ENCODE measurements around the gene C1QTNF8. TPM values are rescaled to one million over a fixed set of nuclear protein-coding genes. Genes with fewer than 3 reads are reported as not detected.

The C1QTNF8 gene
- total RNA-seq, 1 experiment from 2014 or later = not detected

GRCh38 chr16:1141716-1142115 is 45.7 kb upstream of the C1QTNF8 start:
- H3K27ac ChIP-seq = no peak overlapping the region
- no peak for TF ChIP-seq EZH2 (IDR thresholded peaks at IDR 0.05; ENCODE audit: low read depth)
- no peak for TF ChIP-seq CTCF (conservative IDR thresholded peaks at IDR 0.05)
- no peaks in the 10 kb centered on the region for H4K20me1 ChIP-seq (ENCODE audit: insufficient read depth)
- no peak overlapping the region for H2AFZ ChIP-seq
- no peak for DNase-seq
- H3K36me3 ChIP-seq (ENCODE audit: low read depth) = no peaks in the 10 kb centered on the region
- H3K79me2 ChIP-seq (ENCODE audit: low read depth) = no peaks in the 10 kb centered on the region
- intact Hi-C loops (cut with micrococcal nuclease; ENCODE audit: unreplicated experiment) = no loop called here
- no peak overlapping the region for H3K4me2 ChIP-seq
- no peaks in the 10 kb centered on the region for H3F3A ChIP-seq (ENCODE audit: insufficient read depth, low read depth)
- no peak overlapping the region for H3K4me3 ChIP-seq
- CTCF ChIA-PET = no interaction called here
- POLR2A ChIA-PET (ENCODE audit: unreplicated experiment) = no interaction called here
- peaks cover 84% of the 10 kb centered on the region for H3K27me3 ChIP-seq (ENCODE audit: insufficient read depth, low read depth)
- no peaks in the 10 kb centered on the region for H3K9me2 ChIP-seq (ENCODE audit: insufficient read depth)
- BruUV-seq (replicated peaks) = no TSS peak
- no peaks in the 10 kb centered on the region for H3K4me1 ChIP-seq (replicated peaks; ENCODE audit: insufficient read depth)
- H3K9me3 ChIP-seq (ENCODE audit: insufficient read depth, low read depth) = no peaks in the 10 kb centered on the region

- H3K4me1 ChIP-seq (replicated peaks; ENCODE audit: insufficient read depth) = no peaks in the 10 kb centered on the region
- H3F3A ChIP-seq (ENCODE audit: insufficient read depth, low read depth) = no peaks in the 10 kb centered on the region
- H3K36me3 ChIP-seq (ENCODE audit: low read depth) = no peaks in the 10 kb centered on the region
- H3K79me2 ChIP-seq (ENCODE audit: low read depth) = no peaks in the 10 kb centered on the region
- H3K9me3 ChIP-seq (ENCODE audit: insufficient read depth, low read depth) = no peaks in the 10 kb centered on the region
- TF ChIP-seq CTCF (conservative IDR thresholded peaks at IDR 0.05) (no peak), EZH2 (IDR thresholded peaks at IDR 0.05; ENCODE audit: low read depth) (no peak)
- no peaks in the 10 kb centered on the region for H3K9me2 ChIP-seq (ENCODE audit: insufficient read depth)
- intact Hi-C loops (cut with micrococcal nuclease; ENCODE audit: unreplicated experiment) = no loop called here
- H3K27me3 ChIP-seq (ENCODE audit: insufficient read depth, low read depth) = peaks cover 83% of the 10 kb centered on the region
- POLR2A ChIA-PET (ENCODE audit: unreplicated experiment) = no interaction called here
- no peak overlapping the region for H3K4me2 ChIP-seq
- H2AFZ ChIP-seq = no peak overlapping the region
- CTCF ChIA-PET = no interaction called here
- H3K4me3 ChIP-seq = no peak overlapping the region
- no TSS peak for BruUV-seq (replicated peaks)
- no peaks in the 10 kb centered on the region for H4K20me1 ChIP-seq (ENCODE audit: insufficient read depth)
- DNase-seq = no peak
- H3K27ac ChIP-seq = no peak overlapping the region
Measured at GRCh38 chr16:1141191-1141590, 45.1 kb upstream of the C1QTNF8 start.

GRCh38 chr16:1140582-1141162 is 44.6 kb upstream of the C1QTNF8 start:
- intact Hi-C loops (cut with micrococcal nuclease; ENCODE audit: unreplicated experiment) = no loop called here
- Histone ChIP-seq H3K9me3 (ENCODE audit: insufficient read depth, low read depth) (no peaks in the 10 kb centered on the region), H3K4me1 (replicated peaks; ENCODE audit: insufficient read depth) (no peaks in the 10 kb centered on the region), H3F3A (ENCODE audit: insufficient read depth, low read depth) (no peaks in the 10 kb centered on the region), H3K27me3 (ENCODE audit: insufficient read depth, low read depth) (peaks cover 83% of the 10 kb centered on the region), H3K4me3 (no peak overlapping the region), H3K36me3 (ENCODE audit: low read depth) (no peaks in the 10 kb centered on the region), H3K9me2 (ENCODE audit: insufficient read depth) (no peaks in the 10 kb centered on the region), H2AFZ (no peak overlapping the region), H3K27ac (no peak overlapping the region), H4K20me1 (ENCODE audit: insufficient read depth) (no peaks in the 10 kb centered on the region), H3K79me2 (ENCODE audit: low read depth) (no peaks in the 10 kb centered on the region), H3K4me2 (no peak overlapping the region)
- CTCF ChIA-PET = no interaction called here
- no peak for TF ChIP-seq EZH2 (IDR thresholded peaks at IDR 0.05; ENCODE audit: low read depth)
- POLR2A ChIA-PET (ENCODE audit: unreplicated experiment) = no interaction called here
- DNase-seq = no peak
- no TSS peak for BruUV-seq (replicated peaks)

- no peak overlapping the region for H2AFZ ChIP-seq
- H3K27me3 ChIP-seq (ENCODE audit: insufficient read depth, low read depth) = peaks cover 81% of the 10 kb centered on the region
- no peaks in the 10 kb centered on the region for H3K4me1 ChIP-seq (replicated peaks; ENCODE audit: insufficient read depth)
- no peak for DNase-seq
- POLR2A ChIA-PET (ENCODE audit: unreplicated experiment) = no interaction called here
- no TSS peak for BruUV-seq (replicated peaks)
- TF ChIP-seq CTCF (conservative IDR thresholded peaks at IDR 0.05) (no peak), EZH2 (IDR thresholded peaks at IDR 0.05; ENCODE audit: low read depth) (no peak)
- no peak overlapping the region for H3K27ac ChIP-seq
- H4K20me1 ChIP-seq (ENCODE audit: insufficient read depth) = no peaks in the 10 kb centered on the region
- H3K79me2 ChIP-seq (ENCODE audit: low read depth) = no peaks in the 10 kb centered on the region
- CTCF ChIA-PET = no interaction called here
- H3K4me2 ChIP-seq = no peak overlapping the region
- no peak overlapping the region for H3K4me3 ChIP-seq
- H3K36me3 ChIP-seq (ENCODE audit: low read depth) = no peaks in the 10 kb centered on the region
- no peaks in the 10 kb centered on the region for H3F3A ChIP-seq (ENCODE audit: insufficient read depth, low read depth)
- intact Hi-C loops (cut with micrococcal nuclease; ENCODE audit: unreplicated experiment) = no loop called here
- H3K9me2 ChIP-seq (ENCODE audit: insufficient read depth) = no peaks in the 10 kb centered on the region
- no peaks in the 10 kb centered on the region for H3K9me3 ChIP-seq (ENCODE audit: insufficient read depth, low read depth)
Measured at GRCh38 chr16:1137604-1138003, 41.6 kb upstream of the C1QTNF8 start.

Measured in PC-9 (cell line).